SK-N-SH (cell line): ENCODE results near the gene ZFP90.

Experiments
- EP300 ChIP-seq, 2 experiments: IDR thresholded peaks; 2 replicates each; pipeline versions ENCODE4 v1.4.0 to v1.6.1; 2012; ENCODE audit warnings: borderline replicate concordance in 1 of 2, low read depth in 1 of 2, low read length in 1 of 2
- POLR2AphosphoS5 ChIP-seq: IDR thresholded peaks from 2 replicates; pipeline ENCODE4 v1.6.1; 2012; ENCODE audit warnings: low read depth, low read length
- SMC3 ChIP-seq: IDR thresholded peaks from 2 replicates; pipeline ENCODE4 v1.6.1; 2012; ENCODE audit warnings: low read depth, low read length, improper control_type of control experiment
- TF ChIP-seq, protein P1 (sequence below): fragments of 200-600 bp; sonication (generic); IDR thresholded peaks from 2 replicates; pipeline ENCODE4 v1.6.1; 2017; ENCODE audit warnings: antibody characterized with exemption, mild to moderate bottlenecking, moderate library complexity

DNA sequence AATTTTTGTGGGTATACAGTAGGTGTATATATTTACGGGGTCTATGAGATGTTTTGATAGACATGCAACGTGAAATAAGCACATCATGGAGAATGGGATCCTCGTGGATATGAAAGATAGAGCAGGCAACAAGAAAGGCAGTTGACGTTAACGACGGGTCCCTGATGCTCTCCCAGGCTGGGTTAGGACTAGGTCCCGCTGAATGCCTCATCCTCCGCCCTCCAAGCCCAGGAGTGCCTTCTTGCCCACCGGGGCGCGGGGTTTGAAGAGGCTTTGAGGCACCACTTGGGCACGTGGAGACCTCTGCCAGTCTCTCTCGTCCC is 9.5 kb upstream of the ZFP90 start:
- TF ChIP-seq, protein P1, sequence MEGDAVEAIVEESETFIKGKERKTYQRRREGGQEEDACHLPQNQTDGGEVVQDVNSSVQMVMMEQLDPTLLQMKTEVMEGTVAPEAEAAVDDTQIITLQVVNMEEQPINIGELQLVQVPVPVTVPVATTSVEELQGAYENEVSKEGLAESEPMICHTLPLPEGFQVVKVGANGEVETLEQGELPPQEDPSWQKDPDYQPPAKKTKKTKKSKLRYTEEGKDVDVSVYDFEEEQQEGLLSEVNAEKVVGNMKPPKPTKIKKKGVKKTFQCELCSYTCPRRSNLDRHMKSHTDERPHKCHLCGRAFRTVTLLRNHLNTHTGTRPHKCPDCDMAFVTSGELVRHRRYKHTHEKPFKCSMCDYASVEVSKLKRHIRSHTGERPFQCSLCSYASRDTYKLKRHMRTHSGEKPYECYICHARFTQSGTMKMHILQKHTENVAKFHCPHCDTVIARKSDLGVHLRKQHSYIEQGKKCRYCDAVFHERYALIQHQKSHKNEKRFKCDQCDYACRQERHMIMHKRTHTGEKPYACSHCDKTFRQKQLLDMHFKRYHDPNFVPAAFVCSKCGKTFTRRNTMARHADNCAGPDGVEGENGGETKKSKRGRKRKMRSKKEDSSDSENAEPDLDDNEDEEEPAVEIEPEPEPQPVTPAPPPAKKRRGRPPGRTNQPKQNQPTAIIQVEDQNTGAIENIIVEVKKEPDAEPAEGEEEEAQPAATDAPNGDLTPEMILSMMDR, result no peak
- TF ChIP-seq SMC3, result no peak
- no peak for TF ChIP-seq POLR2AphosphoS5
- no peak for TF ChIP-seq EP300 (IDR thresholded peaks at IDR 0.05; ENCODE audit: borderline replicate concordance in 1 of 2, low read depth in 1 of 2, low read length in 1 of 2)
